Breast epithelium (tissue), 3 donors: ENCODE measurements around the gene CPXM1.

Source experiments
- POLR2A ChIP-seq: fragments of 450-650 bp; IDR thresholded peaks from one replicate; pipeline ENCODE4 v1.6.1; 2016; ENCODE audit warnings: antibody characterized with exemption, mild to moderate bottlenecking, moderate library complexity
- TF ChIP-seq, protein P1 (sequence below), 3 donors: fragments of 450-650 bp; IDR thresholded peaks; one replicate each; pipeline ENCODE4 v1.5.1; 2016 to 2017; ENCODE audit warnings: antibody characterized with exemption in 3 of 3, mild to moderate bottlenecking in 3 of 3, moderate library complexity in 3 of 3

DNA sequence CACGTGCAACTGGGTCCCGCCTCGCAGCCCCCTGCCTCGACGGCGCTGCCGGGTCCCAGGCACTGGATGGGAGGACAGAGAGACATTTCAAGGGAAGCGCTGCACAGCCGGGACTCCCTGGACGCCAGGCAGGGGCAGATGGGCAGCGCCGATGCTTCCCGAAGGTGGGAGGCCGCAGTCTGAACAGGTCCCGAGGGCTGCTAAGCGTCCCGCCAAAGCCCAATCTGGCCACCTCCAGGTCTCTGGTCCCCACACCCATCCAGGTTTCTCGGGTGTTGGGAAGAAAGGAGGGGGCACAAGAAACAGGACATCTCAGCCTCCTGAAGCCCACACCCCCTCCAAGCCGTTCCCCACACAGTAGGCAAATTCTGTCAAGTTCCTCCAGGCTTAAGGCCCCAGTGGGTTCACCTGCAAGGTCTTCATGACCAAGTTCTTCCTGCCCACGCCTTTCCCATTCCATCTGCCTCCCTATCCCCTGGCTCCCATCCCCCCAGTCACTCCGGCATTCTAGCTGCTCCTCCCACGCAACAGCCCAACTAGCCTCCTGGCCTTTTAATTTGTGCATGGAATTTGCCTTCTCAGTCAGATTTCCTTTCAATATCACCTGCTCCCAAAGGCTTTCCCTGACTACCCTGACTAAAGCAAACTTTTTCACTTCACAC lies 5.4 kb upstream of the CPXM1 start:
- TF ChIP-seq, protein P1, sequence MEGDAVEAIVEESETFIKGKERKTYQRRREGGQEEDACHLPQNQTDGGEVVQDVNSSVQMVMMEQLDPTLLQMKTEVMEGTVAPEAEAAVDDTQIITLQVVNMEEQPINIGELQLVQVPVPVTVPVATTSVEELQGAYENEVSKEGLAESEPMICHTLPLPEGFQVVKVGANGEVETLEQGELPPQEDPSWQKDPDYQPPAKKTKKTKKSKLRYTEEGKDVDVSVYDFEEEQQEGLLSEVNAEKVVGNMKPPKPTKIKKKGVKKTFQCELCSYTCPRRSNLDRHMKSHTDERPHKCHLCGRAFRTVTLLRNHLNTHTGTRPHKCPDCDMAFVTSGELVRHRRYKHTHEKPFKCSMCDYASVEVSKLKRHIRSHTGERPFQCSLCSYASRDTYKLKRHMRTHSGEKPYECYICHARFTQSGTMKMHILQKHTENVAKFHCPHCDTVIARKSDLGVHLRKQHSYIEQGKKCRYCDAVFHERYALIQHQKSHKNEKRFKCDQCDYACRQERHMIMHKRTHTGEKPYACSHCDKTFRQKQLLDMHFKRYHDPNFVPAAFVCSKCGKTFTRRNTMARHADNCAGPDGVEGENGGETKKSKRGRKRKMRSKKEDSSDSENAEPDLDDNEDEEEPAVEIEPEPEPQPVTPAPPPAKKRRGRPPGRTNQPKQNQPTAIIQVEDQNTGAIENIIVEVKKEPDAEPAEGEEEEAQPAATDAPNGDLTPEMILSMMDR (IDR thresholded peaks at IDR 0.05) = no peak
- no peak for TF ChIP-seq POLR2A
